GM19043 (cell line): Measurements from ENCODE around the gene ZBP1.

Source experiments
- ATAC-seq: cut with Tn5 transposase; IDR thresholded peaks from one replicate; pipeline ENCODE4 v1.9.1; 2021; ENCODE audit warnings: low read depth; ENCODE audit not compliant: unreplicated experiment

Gene ZBP1

DNA sequence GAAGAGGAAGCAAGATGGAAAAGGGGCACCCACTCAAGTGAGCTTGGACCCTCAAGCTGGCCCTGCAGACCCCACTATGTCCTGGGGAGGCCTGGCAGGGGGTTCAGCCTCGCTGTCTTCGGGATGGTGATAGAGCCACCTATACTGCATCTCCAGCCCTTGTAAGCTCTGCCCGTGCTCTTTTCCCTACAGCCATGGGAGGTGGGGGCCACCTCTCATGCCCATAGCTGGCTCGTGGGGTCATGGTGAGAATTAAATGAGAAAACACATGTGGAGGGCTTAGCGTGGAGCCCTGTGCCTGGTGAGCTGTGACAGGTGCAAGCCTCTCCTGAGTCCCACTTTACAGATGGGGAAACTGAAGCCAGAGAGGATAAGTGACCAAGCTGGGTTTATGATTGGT lies 31.6 kb downstream of the ZBP1 start:
- ATAC-seq: no peak

DNA sequence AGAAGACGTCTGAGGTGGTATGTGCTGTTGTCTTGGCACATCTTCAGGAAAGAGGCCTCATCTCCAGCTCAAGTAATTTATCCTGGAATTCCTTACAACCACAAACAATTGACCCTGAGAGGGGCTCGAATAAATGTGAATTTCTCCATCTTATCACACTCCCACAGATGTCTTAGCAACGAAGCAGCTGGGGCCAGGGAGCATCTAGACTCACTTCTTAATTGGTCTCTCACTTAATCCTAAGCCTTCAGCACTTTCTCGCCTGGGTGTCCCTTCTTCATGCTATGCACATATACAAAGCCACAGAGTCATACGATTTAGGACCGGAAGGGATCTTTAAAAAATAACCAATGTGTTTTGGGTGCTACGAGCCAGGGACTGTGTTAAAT lies 32.2 kb downstream of the ZBP1 start:
- no peak for ATAC-seq

DNA sequence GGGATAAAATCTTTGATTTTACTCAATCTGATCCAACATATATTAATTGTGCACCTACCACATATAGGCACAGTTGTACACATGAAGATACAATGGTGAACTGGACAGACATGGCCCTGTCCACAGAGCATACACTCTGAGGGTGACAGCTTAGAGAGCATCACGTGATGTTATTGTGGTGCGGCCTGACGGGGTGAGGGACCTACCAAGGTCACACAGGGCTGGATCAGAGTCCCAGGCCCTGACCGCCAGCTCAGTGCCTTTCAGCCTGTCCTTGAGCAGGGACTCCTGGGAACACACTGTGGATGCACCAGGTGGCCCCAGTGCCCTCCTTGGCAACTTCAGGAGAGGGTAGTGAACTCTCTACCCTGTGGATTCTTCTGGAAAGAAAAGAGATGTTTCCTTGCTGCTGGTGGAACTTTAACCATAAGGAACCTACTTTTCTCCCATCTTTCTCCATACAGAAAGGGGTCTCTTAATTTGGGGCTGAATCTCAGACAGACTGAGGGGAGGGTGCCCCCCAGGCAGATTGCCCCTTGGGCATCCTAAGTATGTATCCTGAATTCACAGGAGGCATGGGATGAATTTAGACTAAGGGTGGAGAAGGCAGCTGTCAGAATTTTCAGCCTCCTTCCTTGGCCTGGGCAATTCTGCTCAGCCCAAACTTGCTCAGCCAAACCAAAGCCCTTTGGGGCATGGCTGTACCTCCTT lies 32.8 kb downstream of the ZBP1 start:
- no peak for ATAC-seq

DNA sequence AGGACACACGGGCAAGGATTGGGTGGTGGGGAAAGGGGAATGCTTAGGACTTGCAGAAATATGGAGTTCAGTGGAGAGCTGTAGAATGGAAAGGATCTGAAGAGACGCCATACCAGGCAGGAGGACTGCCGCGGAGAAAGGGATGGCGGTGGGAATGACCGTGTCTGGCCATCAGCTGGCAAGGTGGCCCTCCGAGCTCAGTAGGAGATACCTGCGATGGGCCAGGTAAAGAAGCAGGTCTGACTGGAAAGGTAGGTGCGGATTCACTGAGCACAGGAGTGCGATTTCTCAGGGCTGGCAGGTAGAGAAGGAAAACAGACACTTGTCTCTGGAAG lies 33.3 kb downstream of the ZBP1 start:
- no peak for ATAC-seq

DNA sequence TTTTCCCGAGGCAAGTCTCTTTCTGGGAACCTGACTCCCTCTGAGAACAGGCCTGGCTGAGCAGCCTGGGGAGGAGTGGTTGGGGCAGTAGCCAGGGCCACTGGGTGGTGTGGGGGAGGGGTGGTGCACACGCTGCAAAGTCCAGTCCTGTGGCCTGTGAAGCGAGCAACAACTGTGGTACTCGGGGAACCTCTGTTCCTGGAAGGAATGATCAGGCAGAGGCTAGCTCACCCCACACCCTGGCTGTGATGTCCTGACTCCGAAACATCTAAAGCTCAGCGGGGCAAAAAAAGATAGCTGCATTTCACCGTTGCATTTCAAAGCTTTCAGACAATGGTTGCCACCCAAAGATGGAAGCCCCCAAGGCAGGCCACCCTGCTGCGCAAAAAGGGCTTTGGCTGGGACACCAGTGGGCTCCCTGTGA lies 33.8 kb downstream of the ZBP1 start:
- ATAC-seq: no peak

DNA sequence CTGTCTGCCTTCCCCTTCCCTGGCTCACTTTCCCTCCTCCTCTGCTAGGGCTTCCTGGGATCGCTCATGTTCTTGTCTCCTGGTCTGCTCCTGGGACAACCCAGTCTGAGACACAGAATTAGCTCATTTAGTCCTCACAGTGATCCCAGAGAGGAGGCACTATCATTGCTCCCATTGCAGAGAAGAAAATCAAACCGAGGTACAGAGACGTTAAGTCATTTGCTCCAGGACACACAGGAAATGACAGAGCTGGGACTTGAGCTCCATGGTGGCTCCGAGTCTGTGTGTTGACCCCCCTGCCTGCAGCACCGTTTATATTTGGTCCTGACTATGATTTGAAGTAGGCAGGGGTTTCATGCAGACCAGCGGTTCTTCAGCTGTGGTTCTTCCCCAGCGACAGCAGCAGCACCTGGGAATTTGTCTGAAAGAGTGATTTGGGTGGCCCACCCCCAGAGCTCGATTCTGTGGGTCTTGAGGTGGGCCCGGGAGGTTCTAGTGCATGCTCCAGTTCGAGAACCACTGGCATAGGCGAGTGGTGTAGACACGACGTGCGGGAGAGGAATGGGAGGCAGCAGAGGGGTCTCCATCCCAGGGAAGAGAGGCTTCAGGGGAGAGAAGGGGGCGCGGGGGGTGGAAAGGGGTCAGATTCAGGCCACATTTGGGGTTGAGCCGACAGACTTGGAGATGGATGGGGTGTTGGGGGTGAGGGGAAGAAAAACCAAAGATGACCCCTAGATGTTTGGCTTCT lies 34.6 kb downstream of the ZBP1 start:
- no peak for ATAC-seq

DNA sequence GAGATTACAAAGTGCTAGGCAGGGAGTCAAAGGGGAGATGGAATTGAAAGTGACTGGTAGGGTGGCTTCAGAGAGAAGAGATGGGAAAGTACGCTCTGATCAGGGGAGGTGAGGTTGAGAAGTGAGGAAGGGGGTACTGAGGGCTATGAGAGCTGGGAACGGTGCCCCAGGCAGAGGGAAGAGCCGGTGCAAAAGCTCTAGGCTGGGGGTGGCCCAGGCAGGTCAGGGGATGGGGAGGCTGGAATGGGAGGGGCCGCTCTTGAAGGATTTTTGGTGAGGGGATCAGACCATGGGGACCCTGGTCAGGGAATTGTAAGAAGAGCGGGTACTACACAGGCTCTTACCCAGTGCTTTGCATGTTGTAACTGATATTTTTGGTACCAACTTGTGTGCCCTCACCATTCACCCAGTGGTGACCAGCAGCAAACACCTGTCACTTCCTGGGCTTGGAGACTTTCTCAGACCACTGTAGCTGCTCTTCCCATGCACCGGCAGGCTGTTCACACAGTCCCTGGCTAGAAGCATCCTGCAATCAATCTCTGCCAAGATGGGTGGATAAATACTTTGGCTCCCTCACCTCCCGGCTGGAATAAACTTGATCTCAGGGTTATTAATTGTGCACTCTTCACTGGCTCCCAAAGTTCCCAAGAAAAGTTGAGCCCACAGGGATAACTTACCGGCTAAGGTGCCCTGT lies 35.3 kb downstream of the ZBP1 start:
- no peak for ATAC-seq

DNA sequence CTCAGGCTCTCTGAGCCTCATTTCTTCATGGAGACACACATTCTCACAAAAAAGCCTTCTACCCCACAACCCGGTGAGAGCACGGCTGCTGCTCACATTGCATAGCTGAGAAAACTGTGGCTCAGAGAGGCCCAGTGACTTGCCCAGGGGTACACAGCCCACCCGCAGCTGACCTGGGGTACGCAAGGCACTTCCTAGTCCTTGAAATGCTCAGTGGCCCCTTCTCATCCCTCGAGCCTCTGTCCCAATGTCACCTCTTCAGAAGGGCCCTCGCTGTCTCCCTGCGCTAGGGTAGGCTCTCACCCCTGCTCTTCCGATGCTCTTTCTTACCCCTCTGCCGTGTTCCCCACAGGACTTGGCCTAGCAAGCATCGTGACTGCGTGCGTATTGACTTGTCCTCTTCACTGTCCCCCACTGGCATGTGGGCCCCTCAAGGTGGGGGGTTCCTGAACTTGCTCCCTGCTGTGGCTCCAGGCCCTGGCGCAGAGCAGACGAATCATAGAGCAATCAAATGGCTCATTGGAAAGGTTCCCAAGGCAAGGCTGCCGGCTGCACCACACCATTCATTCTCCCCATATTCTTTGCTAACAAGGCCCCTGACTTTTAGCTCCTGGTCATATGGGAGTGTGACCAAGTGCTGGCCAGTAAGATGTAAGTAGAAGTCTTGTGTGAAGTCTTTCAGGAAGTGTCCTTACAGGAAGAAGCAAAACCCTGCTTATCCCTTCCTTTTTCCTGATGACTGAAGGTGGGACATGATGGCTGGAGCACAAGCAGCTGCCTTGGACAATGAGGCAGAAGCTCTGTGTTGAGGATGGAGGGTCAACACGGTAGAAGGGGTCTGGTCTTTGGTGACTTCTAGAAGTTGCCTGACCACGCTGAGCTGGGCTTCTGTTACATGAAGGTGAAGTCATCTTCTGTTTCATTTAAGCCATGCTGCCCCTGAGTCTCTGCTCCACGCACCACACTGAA lies 36.7 kb downstream of the ZBP1 start:
- no peak for ATAC-seq

DNA sequence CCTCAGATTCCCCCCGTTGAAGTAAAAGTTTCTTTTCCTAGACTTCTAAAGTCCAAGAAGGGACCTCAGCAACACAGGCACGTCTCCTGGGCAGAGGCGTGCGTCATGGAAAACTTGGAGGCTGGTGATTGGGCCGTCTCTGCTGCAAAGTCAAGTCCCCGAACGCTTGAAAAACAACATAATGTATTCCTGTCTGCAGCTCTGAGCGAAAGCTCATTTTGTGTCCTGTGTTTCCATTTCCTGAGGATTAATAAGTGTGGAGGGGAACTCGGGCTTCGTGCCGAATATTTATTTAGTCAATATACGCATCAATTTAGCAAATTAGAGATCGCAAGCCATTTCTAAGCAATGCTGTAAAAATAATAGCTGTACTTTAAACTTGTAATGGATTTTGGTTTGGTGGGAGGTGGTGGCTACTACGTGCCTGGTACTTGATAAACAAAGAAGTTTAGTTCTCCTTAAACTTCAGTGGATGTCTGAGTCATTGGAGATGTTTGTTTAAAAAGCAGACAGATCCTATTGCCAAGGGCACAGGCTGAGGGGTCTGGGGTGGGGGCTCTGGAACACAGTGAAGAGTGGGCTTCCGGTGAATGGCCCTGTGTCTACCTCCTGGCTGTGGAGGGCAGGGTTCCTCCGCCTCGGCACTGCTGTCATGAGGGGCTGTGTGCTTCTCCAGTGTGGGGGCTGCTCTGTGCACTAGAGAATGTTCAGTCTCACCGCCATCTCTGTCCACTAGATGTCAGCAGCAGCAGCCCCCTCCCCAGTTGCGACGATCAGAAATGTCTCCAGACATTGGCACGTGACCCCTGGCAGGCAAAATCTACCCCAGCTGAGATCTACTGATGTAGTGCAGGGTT lies 37.6 kb downstream of the ZBP1 start:
- ATAC-seq: no peak

DNA sequence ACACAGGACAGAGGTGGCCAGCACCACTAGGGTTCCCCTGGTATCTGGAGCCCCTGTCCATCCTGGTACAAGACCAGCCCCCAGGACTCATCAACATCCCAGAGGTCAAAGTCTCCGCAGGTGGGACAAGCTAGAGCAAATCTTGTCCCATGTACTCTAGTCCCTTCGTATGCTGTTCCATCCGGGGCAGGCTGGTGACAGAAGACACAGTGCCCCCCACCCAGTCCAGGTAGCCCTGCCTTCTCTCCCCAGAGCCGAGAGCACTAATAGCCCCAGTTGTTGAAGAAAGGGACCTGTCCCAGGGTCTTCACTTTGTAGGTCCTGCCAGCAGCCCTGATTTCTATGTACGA lies 38.2 kb downstream of the ZBP1 start:
- no peak for ATAC-seq

DNA sequence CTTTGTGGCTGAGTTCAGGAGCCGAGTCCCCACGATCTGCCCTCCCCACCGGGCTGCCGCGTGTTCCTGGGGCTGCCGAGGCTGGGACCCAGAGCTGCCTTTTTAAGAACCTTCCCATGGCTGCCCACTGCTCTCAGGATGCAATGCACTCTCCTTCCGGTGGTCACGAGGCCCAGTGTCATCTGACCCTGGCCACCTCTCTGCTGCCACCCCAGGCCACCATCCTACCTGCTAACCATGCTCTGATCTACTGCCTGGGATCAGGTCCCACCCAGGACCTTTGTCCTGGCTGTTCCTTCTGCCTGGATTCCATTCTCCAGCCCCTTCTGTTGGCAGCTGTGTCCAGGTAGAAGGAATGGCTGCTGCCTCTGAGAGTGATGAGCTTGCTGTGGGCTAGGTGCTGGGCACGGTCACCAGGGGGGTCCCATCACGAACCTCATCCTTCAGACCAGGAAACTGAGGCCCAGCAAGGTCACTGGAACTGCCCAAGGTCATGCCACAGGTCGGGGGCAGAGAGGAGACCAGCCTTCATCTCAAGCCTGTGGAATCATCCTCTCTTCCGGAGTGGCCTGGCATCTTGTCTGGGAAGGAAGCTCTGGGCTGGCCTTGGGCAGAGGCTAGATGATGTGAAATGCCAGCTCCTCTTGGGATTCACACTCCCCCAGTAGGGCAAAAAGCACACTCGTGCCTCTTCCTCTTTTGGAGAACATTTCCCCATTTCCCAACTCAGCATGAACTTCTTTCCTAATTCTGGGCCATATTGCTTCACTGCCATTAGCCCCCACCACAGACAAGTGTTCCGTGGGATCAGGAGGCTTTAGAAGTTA lies 38.8 kb downstream of the ZBP1 start:
- no peak for ATAC-seq

DNA sequence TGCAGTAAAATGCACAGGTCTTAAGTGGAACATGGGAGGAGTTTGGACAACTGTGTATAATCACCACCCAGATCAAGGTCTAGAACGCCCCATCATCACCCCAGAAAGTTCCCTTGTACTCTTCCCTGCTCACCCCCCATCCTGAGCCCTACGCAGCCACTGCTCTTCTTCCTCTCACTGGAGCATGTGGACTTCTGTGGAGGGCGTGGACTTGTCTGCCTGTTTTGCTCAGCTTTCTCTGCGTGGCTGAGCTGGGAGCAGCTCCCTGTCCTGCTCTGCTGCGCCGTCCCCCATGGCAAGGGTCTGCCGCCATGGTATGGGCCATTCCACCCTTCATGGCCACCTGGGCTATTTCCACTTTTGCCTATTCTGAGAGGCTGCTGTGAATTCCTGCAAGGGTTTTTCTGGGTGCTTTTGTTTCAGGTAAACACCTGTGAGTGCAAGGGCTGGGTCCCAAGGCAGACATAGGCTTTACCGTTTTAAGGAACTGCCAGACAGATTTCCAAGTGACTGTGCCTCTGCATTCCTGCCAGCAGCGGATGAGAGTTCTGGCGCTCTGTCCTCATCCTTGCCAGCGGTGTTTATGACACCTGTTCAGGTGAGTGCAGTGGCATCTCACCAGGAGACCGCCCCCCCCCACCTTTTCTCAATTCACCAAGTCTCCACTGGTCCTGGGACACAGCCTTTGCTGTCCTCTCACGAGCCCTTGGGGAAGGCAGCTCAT lies 39.6 kb downstream of the ZBP1 start:
- no peak for ATAC-seq

DNA sequence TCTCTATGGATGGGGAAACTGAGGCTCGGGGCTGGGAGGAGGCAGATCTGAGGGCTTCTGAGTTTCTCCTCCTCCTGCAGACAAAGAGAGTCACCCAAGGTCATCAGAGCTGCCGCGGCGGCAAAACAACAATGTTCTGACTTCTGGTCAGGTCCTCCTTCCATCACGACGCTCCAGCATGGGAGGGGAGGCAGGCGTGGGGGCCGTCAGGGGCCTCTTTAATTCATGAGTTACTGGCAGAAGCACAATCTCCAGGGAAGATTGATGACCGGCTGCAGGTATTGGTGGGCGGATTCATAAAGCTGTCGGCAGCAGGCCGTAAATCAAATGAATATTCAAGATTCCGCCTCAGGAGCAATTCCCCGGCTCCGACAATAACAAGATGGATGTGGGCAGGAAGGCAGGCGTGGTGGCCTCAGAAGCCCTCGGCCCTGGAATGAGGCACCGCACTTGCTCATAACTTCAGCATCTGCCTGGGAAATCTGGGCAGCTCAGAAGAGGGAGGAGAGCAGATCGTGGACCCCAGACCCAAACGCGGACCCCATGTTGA lies 40.3 kb downstream of the ZBP1 start:
- no peak for ATAC-seq

DNA sequence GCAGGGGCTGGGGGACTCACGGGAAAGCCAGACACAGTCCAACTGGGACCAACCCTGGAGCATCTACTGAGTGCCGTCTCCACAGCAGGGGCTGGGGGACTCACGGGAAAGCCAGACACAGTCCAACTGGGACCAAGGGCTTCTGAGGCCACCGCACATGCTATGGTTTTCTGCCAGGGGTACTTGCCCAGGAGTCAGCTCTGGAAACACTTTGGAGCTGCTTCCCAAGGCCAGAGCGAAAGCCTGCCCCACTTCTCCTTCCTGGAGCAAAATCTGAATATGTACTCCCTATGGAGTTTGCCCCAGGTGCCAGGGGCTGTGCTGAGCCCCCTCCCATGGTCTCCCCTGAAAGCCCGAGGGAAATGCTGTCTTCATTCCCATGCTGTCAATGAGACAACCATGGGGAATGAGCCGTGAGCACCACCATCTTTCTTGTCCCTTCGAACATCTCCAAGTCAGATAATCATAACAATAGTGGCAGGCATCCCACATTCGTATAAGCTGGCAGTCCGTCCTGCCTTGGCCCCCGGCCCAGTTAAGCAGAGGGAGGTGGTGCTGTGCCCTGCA lies 40.8 kb downstream of the ZBP1 start:
- ATAC-seq: no peak

DNA sequence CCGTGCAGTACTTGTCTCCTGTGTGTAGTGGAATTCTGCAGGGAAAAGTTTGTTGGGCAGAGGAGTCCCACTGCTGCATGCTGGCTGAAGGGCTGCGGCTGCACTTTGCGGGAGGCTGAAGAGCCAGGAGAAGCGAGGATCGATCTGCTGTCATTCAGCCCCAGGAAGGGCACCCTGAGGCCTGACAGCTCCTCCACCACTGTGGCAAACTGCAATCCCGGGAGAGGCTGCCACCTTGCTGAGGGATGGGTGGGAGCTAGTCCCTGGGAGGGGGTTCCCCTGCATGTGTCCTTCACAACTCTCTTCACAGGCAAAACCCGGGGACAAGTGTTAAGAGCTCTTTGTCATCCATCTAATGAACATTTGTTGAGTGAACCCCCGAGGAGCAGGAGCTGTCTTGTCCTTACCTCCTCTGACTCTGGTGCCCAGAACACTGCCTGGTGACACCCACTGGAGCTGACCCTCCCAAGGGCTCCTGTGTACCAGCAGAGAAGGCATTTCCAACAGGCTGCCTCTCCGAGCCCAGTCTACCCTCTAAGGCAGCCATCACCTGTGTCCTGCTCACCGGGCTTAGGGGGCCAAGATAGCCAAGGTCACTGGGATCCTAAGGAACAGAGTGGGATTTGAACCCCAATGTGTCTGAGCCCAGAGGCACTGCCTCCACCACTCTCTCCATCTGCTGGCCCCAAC lies 41.6 kb downstream of the ZBP1 start:
- ATAC-seq: no peak

DNA sequence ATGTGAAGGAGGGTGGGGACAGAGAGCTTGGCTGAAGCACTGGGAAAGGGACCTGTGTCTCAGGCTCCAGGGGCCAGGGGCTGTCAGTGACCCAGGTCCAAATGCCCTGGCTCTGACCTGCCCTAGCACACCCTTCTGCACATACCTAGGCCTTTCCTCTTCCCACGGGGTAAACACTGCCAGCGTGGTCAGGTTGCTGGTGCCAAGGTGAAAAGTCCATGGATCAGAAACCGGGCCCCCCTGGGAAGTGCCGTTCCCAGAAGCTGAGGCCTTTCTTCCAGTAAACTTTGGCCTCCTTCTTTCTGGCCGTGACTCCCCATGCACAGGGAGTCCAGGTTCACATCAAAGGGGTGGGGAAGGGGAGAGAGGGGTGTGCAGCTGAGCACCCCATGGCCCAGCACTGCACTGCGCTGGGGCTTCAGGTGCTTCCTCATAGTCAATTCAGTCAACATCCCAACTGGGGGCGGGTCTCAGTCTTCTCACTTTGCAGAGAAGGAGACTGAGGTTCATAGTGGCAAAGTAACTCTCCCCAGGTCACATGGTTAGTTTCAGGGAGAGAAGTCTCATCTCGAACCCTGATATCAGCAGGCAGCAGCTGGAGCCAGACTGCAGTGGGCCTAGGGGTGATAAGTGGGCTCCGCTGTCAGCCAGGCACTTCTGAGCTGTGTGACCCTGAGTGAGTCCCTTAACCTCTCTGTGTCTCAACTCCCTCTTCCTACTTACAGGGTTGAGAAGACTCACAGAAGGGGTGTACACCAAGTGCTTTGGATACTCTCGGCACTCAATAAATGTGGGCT lies 42.3 kb downstream of the ZBP1 start:
- ATAC-seq: no peak
